Trophoblast cell (in vitro differentiated cells and primary cell): ENCODE results near the gene POTEI.
A peak's percentile ranks its signal among the peaks of the same experiment; 100 is the strongest.
"Not testable (repeated sequence)": the region's sequence is repeated elsewhere in the genome, so short reads cannot be mapped to it uniquely, and the experiment has no call there.

ENCODE experiments used
- DNase-seq, 2 donors: peaks; one replicate each; pipeline ENCODE4 v3.0.0-alpha.2; 2016
- H2AFZ ChIP-seq: 2 replicates; pipeline ENCODE4 v1.6.1; 2013; ENCODE audit warnings: low read length, moderate library complexity, mild to moderate bottlenecking; ENCODE audit not compliant: insufficient read depth, poor library complexity
- H2AK5ac ChIP-seq: 2 replicates; pipeline ENCODE4 v1.6.1; 2013; ENCODE audit warnings: mild to moderate bottlenecking, low read length
- H2BK120ac ChIP-seq: 2 replicates; pipeline ENCODE4 v1.6.1; 2013; ENCODE audit warnings: low read length, mild to moderate bottlenecking, moderate library complexity; ENCODE audit not compliant: insufficient read depth, poor library complexity
- H2BK12ac ChIP-seq: 2 replicates; pipeline ENCODE4 v1.6.1; 2013; ENCODE audit warnings: mild to moderate bottlenecking, low read length, moderate library complexity
- H2BK5ac ChIP-seq: 2 replicates; pipeline ENCODE4 v1.6.1; 2013; ENCODE audit warnings: low read length, low read depth, moderate library complexity, mild to moderate bottlenecking; ENCODE audit not compliant: poor library complexity
- H3K14ac ChIP-seq: 2 replicates; pipeline ENCODE4 v1.6.1; 2013; ENCODE audit warnings: mild to moderate bottlenecking, low read length
- H3K18ac ChIP-seq: 2 replicates; pipeline ENCODE4 v1.6.1; 2013; ENCODE audit warnings: mild to moderate bottlenecking, low read length
- H3K23ac ChIP-seq: 2 replicates; pipeline ENCODE4 v1.6.1; 2013; ENCODE audit warnings: low read length
- H3K27ac ChIP-seq: 2 replicates; pipeline ENCODE4 v1.5.1; 2013; ENCODE audit warnings: low read depth, mild to moderate bottlenecking, inconsistent platforms, low read length, moderate library complexity
- H3K27me3 ChIP-seq: 2 replicates; pipeline ENCODE4 v1.6.1; 2013; ENCODE audit warnings: inconsistent platforms, mild to moderate bottlenecking, low read length, moderate library complexity; ENCODE audit not compliant: insufficient read depth
- H3K36me3 ChIP-seq, 2 experiments: 1 replicate in 1 of 2; 2 replicates in 1 of 2; pipeline ENCODE4 v1.6.1; 2013; ENCODE audit warnings: low read length in 2 of 2, mild to moderate bottlenecking in 2 of 2, moderate library complexity in 1 of 2; ENCODE audit not compliant: insufficient read depth in 2 of 2, control insufficient read depth in 1 of 2
- H3K4ac ChIP-seq: 2 replicates; pipeline ENCODE4 v1.6.1; 2013; ENCODE audit warnings: low read depth, mild to moderate bottlenecking, low read length, moderate library complexity
- H3K4me1 ChIP-seq, 2 experiments: 1 replicate in 1 of 2; 2 replicates in 1 of 2; pipeline ENCODE4 v1.6.1; 2013; ENCODE audit warnings: low read length in 2 of 2, mild to moderate bottlenecking in 2 of 2, moderate library complexity in 1 of 2; ENCODE audit not compliant: insufficient read depth in 2 of 2, control insufficient read depth in 1 of 2
- H3K4me2 ChIP-seq: 2 replicates; pipeline ENCODE4 v1.6.1; 2013; ENCODE audit warnings: inconsistent platforms, mild to moderate bottlenecking, low read length, moderate library complexity
- H3K4me3 ChIP-seq: 2 replicates; pipeline ENCODE4 v1.5.1; 2013; ENCODE audit warnings: mild to moderate bottlenecking, low read depth, low read length, inconsistent platforms
- H3K79me1 ChIP-seq: one replicate; pipeline ENCODE4 v1.6.1; 2013; ENCODE audit warnings: low read length
- H3K79me2 ChIP-seq: 2 replicates; pipeline ENCODE4 v1.6.1; 2013; ENCODE audit warnings: low read length, mild to moderate bottlenecking; ENCODE audit not compliant: control insufficient read depth, insufficient read depth, poor library complexity
- H3K9ac ChIP-seq: 2 replicates; pipeline ENCODE4 v1.6.1; 2013; ENCODE audit warnings: mild to moderate bottlenecking, low read length
- H3K9me3 ChIP-seq: 2 replicates; pipeline ENCODE4 v1.6.1; 2013; ENCODE audit warnings: low read depth, mild to moderate bottlenecking, control low read depth, inconsistent platforms, low read length; ENCODE audit not compliant: insufficient read depth
- H4K12ac ChIP-seq: 2 replicates; pipeline ENCODE4 v1.6.1; 2013; ENCODE audit warnings: low read depth, mild to moderate bottlenecking, low read length, moderate library complexity
- H4K8ac ChIP-seq: 2 replicates; pipeline ENCODE4 v1.6.1; 2013; ENCODE audit warnings: low read depth, mild to moderate bottlenecking, low read length, moderate library complexity
- H4K91ac ChIP-seq: one replicate; pipeline ENCODE4 v1.6.1; 2013; ENCODE audit warnings: low read depth, mild to moderate bottlenecking, low read length, moderate library complexity
- WGBS: extraction: QIAGEN DNeasy Blood & Tissue Kit; methylation state at CpG from one replicate; pipeline ENCODE4 v1.1.7; 2013; ENCODE audit warnings: missing lambda C conversion rate; ENCODE audit not compliant: insufficient read length, insufficient coverage; ENCODE audit errors: extremely low coverage; 5-methylcytosine and 5-hydroxymethylcytosine counted together

Gene POTEI

DNA sequence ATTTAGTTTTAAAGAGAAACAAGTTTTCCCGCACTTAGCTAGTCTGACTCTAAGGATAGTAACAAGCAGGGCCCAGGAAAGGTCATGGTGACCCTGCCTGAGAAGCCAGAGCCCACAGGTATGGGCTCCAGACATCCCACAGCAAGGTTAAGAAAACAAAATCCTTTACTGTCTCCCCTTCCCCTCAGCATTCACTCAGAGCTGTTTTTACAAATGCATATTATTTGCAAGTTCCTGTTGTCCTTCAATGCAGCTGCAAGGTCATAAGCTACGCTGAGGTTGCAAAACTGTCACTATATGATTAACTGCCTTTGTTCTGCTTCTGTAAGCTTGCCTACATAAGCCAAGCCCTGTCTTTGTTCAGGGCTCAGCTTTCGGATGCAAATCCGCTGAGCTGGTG is 18.1 kb downstream of the POTEI start:
- H3K4me3 ChIP-seq, H3K4me1 ChIP-seq, H3K79me1 ChIP-seq, H4K91ac ChIP-seq, H2AFZ ChIP-seq, DNase-seq, H3K4ac ChIP-seq, H3K79me2 ChIP-seq, H3K18ac ChIP-seq, H3K9me3 ChIP-seq, H3K14ac ChIP-seq, H2BK120ac ChIP-seq, H3K36me3 ChIP-seq, H2AK5ac ChIP-seq, H3K9ac ChIP-seq, H3K27ac ChIP-seq, H4K12ac ChIP-seq, H2BK12ac ChIP-seq, H2BK5ac ChIP-seq, H3K23ac ChIP-seq, H3K4me2 ChIP-seq, H4K8ac ChIP-seq, H3K27me3 ChIP-seq: not testable (repeated sequence)
- no CpG with 5 or more reads among the region's 4 CpGs for WGBS

DNA sequence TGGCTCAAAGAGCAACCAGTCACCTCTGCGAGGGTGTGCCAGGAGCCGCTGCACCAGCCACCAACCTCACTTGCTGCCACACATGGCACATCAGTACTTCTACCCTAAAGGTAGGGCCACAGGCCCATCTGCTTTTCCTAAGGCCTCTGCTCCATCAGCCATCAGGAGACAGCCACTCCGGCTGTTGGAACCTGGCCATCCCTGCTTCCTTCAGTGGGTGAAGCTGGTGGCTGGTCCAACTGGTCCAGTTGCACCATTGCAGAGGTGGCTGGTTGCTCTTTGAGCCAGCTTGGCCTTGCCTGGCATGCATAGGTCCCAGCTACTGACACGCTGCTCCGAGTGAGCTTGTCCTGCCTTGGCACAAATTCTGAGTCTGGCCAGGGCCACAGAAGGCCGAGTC is 53.7 kb downstream of the POTEI start:
- H3K9me3 ChIP-seq, H2BK120ac ChIP-seq, H3K23ac ChIP-seq, H4K91ac ChIP-seq, H3K36me3 ChIP-seq, H2AK5ac ChIP-seq, H3K27ac ChIP-seq, H2AFZ ChIP-seq, H3K4me1 ChIP-seq, H3K14ac ChIP-seq, H3K4me3 ChIP-seq, H3K9ac ChIP-seq, H3K18ac ChIP-seq, H3K27me3 ChIP-seq, H2BK5ac ChIP-seq, H3K79me2 ChIP-seq, DNase-seq, H4K12ac ChIP-seq, H3K4me2 ChIP-seq, H3K79me1 ChIP-seq, H4K8ac ChIP-seq, H2BK12ac ChIP-seq, H3K4ac ChIP-seq: not testable (repeated sequence)
- WGBS: no CpG with 5 or more reads among the region's 6 CpGs

DNA sequence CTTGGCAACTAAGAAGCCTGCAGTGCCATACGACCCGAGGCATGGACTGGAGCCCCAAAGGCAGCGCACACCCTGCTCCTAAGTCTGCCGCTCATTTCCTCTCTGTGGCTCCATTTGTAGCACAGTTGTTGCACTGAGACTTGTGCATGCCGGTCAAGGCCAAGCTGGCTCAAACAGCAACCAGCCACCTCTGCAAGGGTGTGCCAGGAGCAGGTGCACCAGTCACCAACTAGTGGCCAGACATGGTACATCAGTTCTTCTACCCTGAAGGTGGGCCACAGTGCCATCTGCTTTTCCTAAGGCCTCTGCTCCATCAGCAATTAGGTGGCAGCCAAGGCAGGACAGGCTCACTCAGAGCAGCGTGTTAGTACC is 54.4 kb downstream of the POTEI start:
- H3K4me3 ChIP-seq, H3K79me1 ChIP-seq, H3K14ac ChIP-seq, H4K8ac ChIP-seq, H2AK5ac ChIP-seq, H3K9ac ChIP-seq, H2BK120ac ChIP-seq, H3K79me2 ChIP-seq, H3K4me1 ChIP-seq, H2AFZ ChIP-seq, H2BK12ac ChIP-seq, H3K36me3 ChIP-seq, H2BK5ac ChIP-seq, H4K91ac ChIP-seq, H3K4me2 ChIP-seq, H3K4ac ChIP-seq, H4K12ac ChIP-seq, H3K18ac ChIP-seq, H3K27ac ChIP-seq, H3K9me3 ChIP-seq, H3K23ac ChIP-seq, H3K27me3 ChIP-seq: not testable (repeated sequence)
- WGBS: no CpG with 5 or more reads among the region's 6 CpGs
- peak in 1 of 2 donors; percentile 0 for DNase-seq

DNA sequence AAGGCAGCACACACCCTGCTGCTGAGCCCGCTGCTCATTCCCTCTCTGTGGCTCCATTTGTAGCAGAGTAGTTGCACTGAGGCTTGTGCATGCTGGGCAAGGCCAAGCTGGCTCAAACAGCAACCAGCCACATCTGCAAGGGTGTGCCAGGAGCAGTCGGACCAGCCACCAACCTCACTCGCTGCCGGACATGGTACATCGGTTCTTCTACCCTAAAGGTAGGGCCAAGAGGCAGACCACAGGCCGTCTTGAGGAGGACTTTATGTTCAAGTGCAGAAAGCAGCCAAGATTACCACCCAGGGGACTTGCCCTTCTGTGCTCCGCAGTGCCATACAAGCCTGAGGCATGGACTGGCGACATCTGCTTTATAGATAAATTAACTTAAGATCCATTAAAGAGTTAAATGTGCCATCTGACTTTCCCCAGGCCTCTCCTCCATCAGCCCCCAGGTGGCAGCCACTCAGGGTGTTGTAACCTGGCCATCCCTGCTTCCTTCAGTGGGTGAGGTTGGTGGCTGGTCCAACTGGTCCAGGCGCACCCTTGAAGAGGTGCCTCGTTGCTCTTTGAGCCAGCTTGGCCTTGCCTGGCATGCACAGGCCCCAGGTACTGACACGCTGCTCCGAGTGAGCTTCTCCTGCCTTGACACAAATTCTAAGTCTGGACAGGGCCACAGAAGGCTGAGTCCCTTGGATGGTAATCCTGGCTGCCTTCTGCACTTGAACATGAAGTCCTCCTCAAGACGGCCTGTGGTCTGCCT is 55.0 kb downstream of the POTEI start:
- no CpG with 5 or more reads among the region's 13 CpGs for WGBS
- H2BK12ac ChIP-seq, H3K23ac ChIP-seq: not testable (repeated sequence)

More for the DNA sequence above, 55.0 kb downstream of the POTEI start:
- not testable (repeated sequence) for H4K8ac ChIP-seq, H3K9me3 ChIP-seq, H3K36me3 ChIP-seq, H3K79me2 ChIP-seq, H3K4me3 ChIP-seq, H4K91ac ChIP-seq, H3K18ac ChIP-seq, H3K27me3 ChIP-seq, DNase-seq, H3K4me1 ChIP-seq, H3K27ac ChIP-seq, H2AK5ac ChIP-seq, H3K4me2 ChIP-seq, H3K9ac ChIP-seq, H4K12ac ChIP-seq, H3K79me1 ChIP-seq, H2BK120ac ChIP-seq, H2BK5ac ChIP-seq, H2AFZ ChIP-seq, H3K14ac ChIP-seq, H3K4ac ChIP-seq
